PC-3 (cell line): ENCODE measurements around the gene OR2J2.

Experiments used
- CTCF ChIP-seq: fragments of 300-600 bp; sonication (generic); conservative IDR thresholded peaks from 2 replicates; pipeline ENCODE4 v1.5.1; 2017; ENCODE audit warnings: antibody characterized with exemption, low read depth, mild to moderate bottlenecking, low read length
- EZH2 ChIP-seq: fragments of 300-600 bp; sonication (generic); IDR thresholded peaks from one replicate; pipeline ENCODE4 v1.6.1; 2017; ENCODE audit warnings: antibody characterized with exemption, mild to moderate bottlenecking, low read length; ENCODE audit not compliant: unreplicated experiment

GRCh38 chr6:29141606-29142005 is 29.1 kb upstream of the OR2J2 start:
- no peak for TF ChIP-seq CTCF
- no peak for TF ChIP-seq EZH2
